Caki2 (cell line): ENCODE results near the gene GTF2F2. TPM values are rescaled to one million over a fixed set of nuclear protein-coding genes. Genes with fewer than 3 reads are reported as not detected.

Experiments used
- DNase-seq: peaks from one replicate; pipeline ENCODE4 v3.0.0-alpha.2; 2015; ENCODE audit warnings: low read depth
- in situ Hi-C: cut with HindIII; loops from 2 replicates; pipeline ENCODE4 v1.10.0; 2016; ENCODE audit warnings: low sequenced_read_pairs, low pct_unique_long_range_greater_than_20kb, mixed read lengths
- total RNA-seq: library from RNA; depleted of rRNA; stranded (reverse); fragments of >200 nt; shearing (Covaris generic); gene quantifications from 2 replicates; pipeline ENCODE4 v1.2.3, GENCODE V29; 2014; ENCODE audit warnings: low replicate concordance

Gene GTF2F2
- total RNA-seq, 1 experiment from 2014 or later = 17.3 TPM

DNA sequence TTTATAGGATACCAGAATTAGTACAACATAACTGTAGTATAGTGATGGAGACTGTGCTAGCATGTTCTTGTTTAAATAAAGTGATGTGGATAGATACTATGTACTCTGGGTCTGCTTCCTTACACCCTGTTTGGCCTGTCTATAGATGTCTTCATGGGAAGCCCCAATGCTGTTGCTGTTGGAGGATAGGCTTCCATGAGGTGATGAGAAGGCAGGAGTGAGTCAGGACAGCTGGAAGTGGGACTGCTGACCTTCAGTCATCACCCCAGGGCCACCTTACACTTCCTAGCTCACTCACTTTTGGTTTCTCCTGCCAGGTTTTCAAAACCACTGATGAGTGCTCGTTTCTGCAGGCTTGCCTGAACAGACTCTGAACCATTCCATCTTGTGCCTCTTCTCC, 76.3 kb downstream of the GTF2F2 start:
- in situ Hi-C loops = no loop called here
- peak; percentile 49 for DNase-seq

DNA sequence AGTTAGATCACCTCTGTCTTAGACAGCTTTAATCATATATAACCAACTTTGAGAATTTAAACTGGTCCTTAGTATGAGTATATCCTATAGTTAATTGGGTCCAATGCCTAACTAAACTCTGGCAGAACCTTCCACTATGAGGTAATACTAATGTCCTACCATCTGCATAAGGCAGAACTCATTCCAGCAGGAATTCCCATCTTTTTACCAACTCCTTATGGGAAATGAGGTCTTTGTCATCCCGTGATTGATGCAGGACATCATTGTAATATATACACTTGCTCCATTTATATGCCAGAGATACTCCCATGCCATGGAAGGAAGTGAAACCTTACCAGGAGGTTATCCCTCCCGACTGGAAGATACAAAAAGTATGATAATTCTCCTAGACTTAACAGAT, 77.7 kb downstream of the GTF2F2 start:
- no peak for DNase-seq
- in situ Hi-C loops = no loop called here

DNA sequence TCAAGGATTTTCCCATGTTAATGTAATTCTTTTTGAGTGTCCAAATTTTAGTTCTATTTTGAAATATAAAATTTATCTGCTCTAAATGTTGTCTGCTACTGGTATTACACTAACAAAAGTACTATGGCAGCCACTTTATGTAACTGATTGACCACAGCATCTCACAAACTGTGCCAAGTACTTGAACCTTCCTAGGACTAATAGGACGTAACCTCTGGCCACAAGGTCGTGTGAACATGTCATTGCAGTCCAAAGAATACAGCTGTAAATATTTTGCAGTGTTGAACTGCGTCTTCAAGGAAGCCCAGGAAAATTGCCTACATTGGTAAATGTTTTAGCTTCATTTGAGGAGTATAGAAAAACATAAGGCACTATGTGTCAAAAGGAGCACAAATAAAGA, 78.6 kb downstream of the GTF2F2 start:
- in situ Hi-C loops = no loop called here
- no peak for DNase-seq

GRCh38 chr13:45199711-45200110, 79.4 kb downstream of the GTF2F2 start:
- no peak for DNase-seq
- in situ Hi-C loops = no loop called here

GRCh38 chr13:45200701-45201232, 80.5 kb downstream of the GTF2F2 start, which contains the start of gene KCTD4:
TSS of gene KCTD4 (minus strand) at chr13:45201045. CDS start at chr13:45194567, 6,478 bp downstream.
- in situ Hi-C loops = no loop called here
- no peak for DNase-seq

- no peak for DNase-seq
- in situ Hi-C loops = no loop called here
These were observed 84.8 kb downstream of the GTF2F2 start for GRCh38 chr13:45205124-45205523.

DNA sequence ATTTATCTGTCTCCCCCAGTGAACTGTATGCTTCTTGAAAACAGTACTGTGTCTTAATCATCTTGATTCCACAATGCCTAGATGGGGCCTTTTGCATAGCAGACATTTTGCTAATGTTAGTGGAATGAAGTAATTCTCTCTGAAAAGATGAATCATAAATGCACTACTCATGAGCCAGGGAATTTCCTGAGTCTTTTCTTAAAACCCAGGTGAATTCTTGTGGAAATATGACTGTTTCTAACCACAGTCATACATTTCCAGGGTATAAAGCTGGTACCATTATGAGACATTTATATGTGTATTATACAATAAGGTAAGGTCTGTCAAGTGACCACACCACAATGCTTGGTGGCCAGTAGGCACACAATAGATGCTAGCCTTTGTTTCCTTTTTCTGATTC, 86.0 kb downstream of the GTF2F2 start:
- in situ Hi-C loops = no loop called here
- DNase-seq = peak; percentile 62

DNA sequence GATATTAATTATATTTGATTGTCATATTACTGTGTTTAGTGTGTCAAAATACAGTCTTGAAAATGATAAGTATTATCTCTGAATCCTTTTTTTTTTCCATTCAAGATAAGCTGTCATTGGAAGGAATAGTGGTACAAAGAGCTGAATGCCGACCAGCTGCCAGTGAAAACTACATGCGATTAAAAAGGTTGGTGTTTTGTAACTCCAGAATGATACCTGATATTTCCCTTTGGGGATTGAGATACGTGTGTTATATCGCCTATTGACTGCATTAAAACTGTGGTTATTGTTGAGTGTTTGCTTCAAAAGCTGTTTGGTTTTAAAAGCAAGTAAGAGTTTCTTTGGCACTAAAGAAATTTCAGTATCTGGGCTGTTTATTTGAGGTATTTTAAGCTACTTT, 87.0 kb downstream of the GTF2F2 start:
- no peak for DNase-seq
- in situ Hi-C loops = no loop called here

- in situ Hi-C loops = no loop called here
- no peak for DNase-seq
These were observed 87.8 kb downstream of the GTF2F2 start for GRCh38 chr13:45208132-45208531.

DNA sequence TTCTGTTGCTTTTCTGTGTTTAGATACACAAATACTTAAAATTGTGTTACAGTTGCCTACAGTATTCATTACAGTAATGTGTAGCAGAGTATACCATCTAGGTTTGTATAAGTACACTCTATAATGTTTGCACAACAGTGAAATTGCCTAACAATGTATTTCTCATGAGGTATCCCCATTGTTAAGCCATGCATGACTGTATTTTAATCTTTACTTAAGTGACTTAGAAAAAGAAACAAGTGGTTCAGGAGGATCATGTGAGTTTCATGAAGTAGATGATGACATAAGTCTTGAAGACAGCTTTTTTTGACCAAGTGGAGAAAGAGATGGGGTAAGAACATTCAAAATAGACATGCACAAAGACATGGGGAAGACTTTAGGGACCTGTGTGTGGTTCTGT, 88.9 kb downstream of the GTF2F2 start:
- DNase-seq = no peak
- in situ Hi-C loops = no loop called here

DNA sequence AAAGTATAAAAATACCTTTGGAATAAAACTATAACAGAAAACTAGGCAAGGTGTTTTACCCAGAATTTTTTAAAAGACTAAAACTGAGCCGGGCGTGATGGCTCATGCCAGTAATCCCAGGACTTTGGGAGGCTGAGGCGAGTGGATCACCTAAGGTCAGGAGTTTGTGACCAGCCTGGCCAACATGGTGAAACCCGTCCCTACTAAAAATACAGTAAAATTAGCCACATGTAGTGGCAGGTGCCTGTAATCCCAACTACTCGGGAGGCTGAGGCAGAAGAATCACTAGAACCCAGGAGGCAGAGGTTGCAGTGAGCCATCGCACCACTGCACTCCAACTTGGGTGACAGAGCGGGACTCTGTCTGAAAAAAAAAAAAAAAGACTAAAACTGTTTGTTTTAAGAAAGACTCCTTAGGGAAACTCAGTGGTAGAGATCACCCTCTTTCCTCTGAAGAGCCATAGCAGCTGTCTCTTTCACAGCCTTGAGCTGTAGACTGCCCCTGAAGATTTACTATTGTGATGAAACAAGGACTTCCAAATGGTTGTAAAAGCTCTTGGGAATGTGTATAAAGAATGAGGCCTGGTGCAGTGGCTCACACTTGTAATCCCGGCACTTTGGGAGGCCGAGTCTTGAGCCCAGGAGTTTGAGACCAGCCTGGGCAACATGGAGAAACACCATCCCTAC, 95.2 kb downstream of the GTF2F2 start:
- DNase-seq = no peak
- in situ Hi-C loops = no loop called here

- in situ Hi-C loops = no loop called here
- DNase-seq = no peak
These were observed 95.9 kb downstream of the GTF2F2 start for GRCh38 chr13:45216193-45216592.

DNA sequence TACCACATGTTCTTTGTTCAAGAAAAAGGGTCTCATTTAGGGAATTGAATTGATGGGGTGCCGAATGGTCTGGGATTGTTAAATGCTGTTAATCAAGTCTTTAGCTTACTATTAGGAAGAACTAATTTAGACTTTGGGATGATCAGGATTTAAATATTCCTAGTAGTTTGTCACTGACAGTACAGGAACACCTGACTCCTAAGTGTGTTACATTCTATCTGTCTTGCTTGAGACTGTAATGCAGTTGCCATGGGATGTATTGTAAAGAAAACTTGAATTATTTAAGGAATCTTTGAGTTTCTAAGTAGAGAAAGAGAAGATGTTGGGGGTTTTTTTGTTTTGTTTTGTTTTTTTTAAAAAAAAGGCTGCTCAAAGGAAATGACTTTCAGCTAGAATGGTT, 98.4 kb downstream of the GTF2F2 start:
- in situ Hi-C loops = no loop called here
- no peak for DNase-seq

- in situ Hi-C loops = no loop called here
- DNase-seq = no peak
These were observed 99.0 kb downstream of the GTF2F2 start for GRCh38 chr13:45219123-45219891.

DNA sequence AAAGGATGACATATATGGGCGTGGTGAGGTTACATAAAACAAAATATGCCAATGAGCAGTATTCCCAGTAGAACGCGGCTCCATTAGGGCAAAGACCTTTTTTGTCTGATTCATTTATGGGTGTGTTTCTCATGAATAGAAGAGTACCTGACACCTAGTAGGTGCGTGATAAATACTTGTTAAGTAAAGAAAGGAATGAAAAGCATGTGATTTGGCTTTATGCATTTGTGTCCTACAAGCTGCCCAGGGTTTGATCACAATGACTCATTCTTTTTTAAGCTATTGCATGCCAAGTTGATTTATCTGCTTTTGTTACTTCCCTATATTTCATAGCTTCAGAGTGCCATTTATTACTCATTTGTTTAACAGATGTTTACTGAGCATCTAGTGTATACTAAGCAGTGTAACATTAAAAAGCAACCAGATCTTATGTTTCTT, 99.6 kb downstream of the GTF2F2 start:
- DNase-seq = peak; percentile 89
- in situ Hi-C loops = no loop called here

DNA sequence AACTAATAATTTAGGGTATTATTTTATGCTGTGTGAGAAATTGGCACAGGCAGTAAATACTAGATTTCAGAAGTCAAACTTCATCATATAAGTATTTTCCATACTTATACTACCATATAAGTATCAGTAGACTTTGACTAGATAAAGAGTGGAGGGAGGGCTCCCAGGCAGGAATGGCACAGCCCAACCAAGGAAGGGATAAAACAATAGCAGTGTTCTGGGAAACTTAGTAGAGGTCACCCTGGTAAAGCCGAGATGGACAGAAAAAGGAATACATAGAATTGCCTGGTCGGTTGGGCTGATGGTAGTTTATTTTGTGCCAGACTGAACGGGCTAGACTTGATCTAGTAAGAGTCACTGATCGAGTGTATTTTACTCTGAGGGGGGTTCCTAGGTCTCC, 100.1 kb downstream of the GTF2F2 start:
- in situ Hi-C loops = no loop called here
- DNase-seq = no peak

- in situ Hi-C loops = no loop called here
- DNase-seq = no peak
These were observed 102.2 kb downstream of the GTF2F2 start for GRCh38 chr13:45222516-45222915.

DNA sequence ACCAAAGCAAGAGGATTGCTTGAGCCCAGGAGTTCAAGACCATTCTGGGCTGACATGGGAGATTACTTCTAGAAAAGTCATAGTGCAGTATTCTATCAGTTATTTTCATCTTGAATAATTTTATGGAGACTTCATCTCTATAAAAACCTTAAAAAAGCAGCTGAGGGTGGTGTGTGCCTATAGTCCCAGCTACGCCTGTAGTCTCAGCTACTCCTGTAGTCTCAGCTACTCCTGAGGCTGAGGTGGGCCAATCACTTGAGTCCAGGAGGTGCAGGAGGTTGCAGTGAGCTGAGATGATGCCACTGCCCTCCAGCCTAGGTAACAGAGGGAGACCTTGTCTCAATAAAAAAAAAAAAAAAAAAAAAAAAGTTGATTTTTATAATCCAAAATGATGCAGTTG, 102.6 kb downstream of the GTF2F2 start:
- in situ Hi-C loops = no loop called here
- DNase-seq = no peak

DNA sequence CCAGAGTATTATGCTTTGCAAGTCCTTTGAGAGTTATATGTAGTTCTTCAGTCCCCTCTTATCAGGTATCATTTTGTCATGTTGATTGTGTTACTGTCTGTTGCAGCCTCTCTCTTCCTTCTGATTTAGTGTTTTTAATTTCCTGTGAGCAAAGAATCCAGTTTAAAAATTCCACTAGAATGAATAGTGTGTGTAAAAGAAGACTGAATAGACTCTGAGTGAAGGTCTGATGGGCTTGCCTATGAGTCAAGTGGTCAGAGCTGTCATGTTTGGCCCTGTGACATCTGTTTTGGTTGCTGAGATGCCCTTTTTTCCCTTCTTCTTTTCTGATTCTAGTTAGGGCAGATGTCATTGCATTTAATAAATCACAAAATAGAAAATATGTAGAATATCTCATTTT, 103.9 kb downstream of the GTF2F2 start:
- in situ Hi-C loops = no loop called here
- DNase-seq = no peak
